K562 (cell line): Measurements from ENCODE around the gene AQR. TPM values are rescaled to one million over a fixed set of nuclear protein-coding genes. Genes with fewer than 3 reads are reported as not detected.

Source experiments
- ATAC-seq: fragments of 200-7000 bp; cut with Tn5 transposase; 3 replicates; pipeline ENCODE4 v1.9.1; 2020; ENCODE audit warnings: moderate library complexity
- BruUV-seq: library from RNA; stranded (reverse); fragments of 400-500 nt; replicated peaks from 2 replicates; lab custom pipeline; 2021; lab: Mats Ljungman, UMichigan
- CTCF ChIA-PET: fragments of 300-600 bp; formaldehyde crosslinking; extraction: SDS; loops from one replicate; lab custom pipeline; 2021; ENCODE audit warnings: low intra/inter-chr PET ratio; lab: Yijun Ruan, JAX
- POLR2A ChIA-PET: fragments of 300-600, 350-650 bp; sonication (Branson Sonifier 250); formaldehyde crosslinking; extraction: SDS; loops from one replicate; lab custom pipeline; 2021; ENCODE audit warnings: antibody characterized with exemption, inconsistent platforms; lab: Yijun Ruan, JAX
- DNase-seq, 4 experiments: peaks; one replicate each; pipeline versions ENCODE4 v3.0.0 to v3.0.0-alpha.2; 2011 to 2018; ENCODE audit warnings: low spot score in 3 of 4, mixed read lengths in 3 of 4; ENCODE audit errors: extremely low read depth in 1 of 4
- FAIRE-seq: peaks from 2 replicates; lab custom pipeline; 2011; peaks lifted over from hg19 to GRCh38; lab: Jason Lieb, UNC
- H2AFZ ChIP-seq: 2 replicates; pipeline ENCODE4 v1.6.0; 2011; ENCODE audit warnings: low read depth, low read length, control low read depth, inconsistent platforms
- H3K27ac ChIP-seq: fragments of 200-600 bp; 3 replicates; pipeline ENCODE4 v1.8.0; 2011; ENCODE audit warnings: low read depth, mild to moderate bottlenecking, control low read depth, inconsistent platforms, low read length, moderate library complexity, mixed read lengths; ENCODE audit errors: extremely low read depth
- H3K27me3 ChIP-seq, 2 experiments: fragments of 300-600 bp in 1 of 2; 2 replicates in 1 of 2; 3 replicates in 1 of 2; pipeline versions ENCODE4 v1.6.0 to v1.8.0; 2011; ENCODE audit warnings: inconsistent platforms in 2 of 2, low read length in 2 of 2, mild to moderate bottlenecking in 1 of 2, mixed read lengths in 1 of 2, moderate library complexity in 1 of 2; ENCODE audit not compliant: control insufficient read depth in 2 of 2, insufficient read depth in 2 of 2
- H3K36me3 ChIP-seq: fragments of 300-600 bp; 3 replicates; pipeline ENCODE4 v1.8.0; 2011; ENCODE audit warnings: mild to moderate bottlenecking, low read length, inconsistent platforms; ENCODE audit not compliant: control insufficient read depth, insufficient read depth
- H3K4me1 ChIP-seq, 2 experiments: fragments of 200-600 bp in 1 of 2; replicated peaks in 1 of 2; 2 replicates in 1 of 2; 3 replicates in 1 of 2; pipeline versions ENCODE4 v1.5.1 to v1.8.0; 2011; ENCODE audit warnings: inconsistent platforms in 2 of 2, low read length in 2 of 2, mild to moderate bottlenecking in 1 of 2, mixed read lengths in 1 of 2, moderate library complexity in 1 of 2; ENCODE audit not compliant: control insufficient read depth in 2 of 2, insufficient read depth in 2 of 2
- H3K4me2 ChIP-seq: 2 replicates; pipeline ENCODE4 v1.6.1; 2011; ENCODE audit warnings: low read length, control low read depth, inconsistent platforms, mixed read lengths; ENCODE audit not compliant: insufficient read depth
- H3K4me3 ChIP-seq: fragments of 200-600 bp; sonication (generic), shearing (Covaris generic); 2 replicates; pipeline ENCODE4 v1.5.1; 2016; ENCODE audit warnings: control low read depth, inconsistent platforms
- H3K79me2 ChIP-seq: fragments of 200-600 bp; 3 replicates; pipeline ENCODE4 v1.8.0; 2011; ENCODE audit warnings: low read length, inconsistent platforms; ENCODE audit not compliant: control insufficient read depth, insufficient read depth
- H3K9ac ChIP-seq, 2 experiments: 2 replicates each; pipeline versions ENCODE4 v1.6.0 to v1.6.1; 2011; ENCODE audit warnings: low read depth in 2 of 2, low read length in 2 of 2, control low read depth in 1 of 2, inconsistent platforms in 1 of 2, mild to moderate bottlenecking in 1 of 2, mixed read lengths in 1 of 2; ENCODE audit not compliant: insufficient read depth in 1 of 2
- H3K9me1 ChIP-seq: one replicate; pipeline ENCODE4 v1.6.0; 2011; ENCODE audit warnings: inconsistent platforms, mild to moderate bottlenecking, low read length, moderate library complexity; ENCODE audit not compliant: control insufficient read depth, insufficient read depth
- H3K9me3 ChIP-seq: replicated peaks from 2 replicates; pipeline ENCODE4 v1.5.1; 2011; ENCODE audit warnings: low read depth, low read length, inconsistent platforms; ENCODE audit not compliant: control insufficient read depth, insufficient read depth
- H4K20me1 ChIP-seq: replicated peaks from 2 replicates; pipeline ENCODE4 v1.6.1; 2011; ENCODE audit warnings: low read length, inconsistent platforms, mixed read lengths; ENCODE audit not compliant: control insufficient read depth, insufficient read depth
- E2F3 ChIP-seq: fragments of 250-450 bp; sonication (Bioruptor Pico); IDR thresholded peaks from 2 replicates; pipeline ENCODE4 v1.4.0; 2020; ENCODE audit warnings: mild to moderate bottlenecking
- IRF2 ChIP-seq: sonication (generic); formaldehyde crosslinking; IDR thresholded peaks from 2 replicates; pipeline ENCODE4 v1.8.1; 2022; ENCODE audit warnings: mild to moderate bottlenecking, missing genetic modification reagents
- NFRKB ChIP-seq: fragments of 450-650 bp; IDR thresholded peaks from 2 replicates; pipeline ENCODE4 v1.6.1; 2016; ENCODE audit warnings: low read depth
- RBFOX2 ChIP-seq: fragments of 200-400 bp; formaldehyde crosslinking; IDR thresholded peaks from 2 replicates; pipeline ENCODE4 v1.6.1; 2017; ENCODE audit warnings: low read depth, mild to moderate bottlenecking, low read length, moderate library complexity
- RFX7 ChIP-seq: fragments of 250-450 bp; sonication (Bioruptor Pico); IDR thresholded peaks from 2 replicates; pipeline ENCODE4 v1.5.1; 2021; ENCODE audit warnings: mild to moderate bottlenecking
- RHOXF2B ChIP-seq: fragments of 250-450 bp; sonication (Bioruptor Pico); conservative IDR thresholded peaks from 2 replicates; pipeline ENCODE4 v1.5.1; 2021
- SMAD1 ChIP-seq: fragments of 150-350 bp; IDR thresholded peaks from 2 replicates; pipeline ENCODE4 v1.6.1; 2014; ENCODE audit warnings: low read length, low read depth; ENCODE audit not compliant: partially characterized antibody
- SP1 ChIP-seq: sonication (generic); formaldehyde crosslinking; IDR thresholded peaks from 2 replicates; pipeline ENCODE4 v1.8.1; 2022; ENCODE audit warnings: mild to moderate bottlenecking, missing genetic modification reagents
- TEAD1 ChIP-seq, 2 experiments: fragments of 450-650 bp in 1 of 2; sonication (generic) in 1 of 2; formaldehyde crosslinking; IDR thresholded peaks; 2 replicates each; pipeline versions ENCODE4 v1.4.0 to v1.8.0; 2020 to 2022; ENCODE audit warnings: mild to moderate bottlenecking in 2 of 2, missing genetic modification reagents in 1 of 2
- YY1 ChIP-seq, 3 experiments: IDR thresholded peaks; 2 replicates each; pipeline ENCODE4 v1.6.1; 2011; ENCODE audit warnings: low read length in 2 of 3, mild to moderate bottlenecking in 2 of 3, moderate library complexity in 2 of 3, borderline replicate concordance in 1 of 3, control low read depth in 1 of 3, low read depth in 1 of 3; ENCODE audit not compliant: insufficient read depth in 3 of 3, insufficient replicate concordance in 2 of 3, control insufficient read depth in 1 of 3, insufficient read length in 1 of 3; ENCODE audit errors: extremely low read depth in 1 of 3
- ZFPM2 ChIP-seq: fragments of 250-450 bp; sonication (Bioruptor Pico); IDR thresholded peaks from 2 replicates; pipeline ENCODE4 v1.5.1; 2022; ENCODE audit warnings: mild to moderate bottlenecking
- ZNF766 ChIP-seq: fragments of 200-800 bp; sonication (Bioruptor generic); conservative IDR thresholded peaks from 2 replicates; pipeline ENCODE4 v1.6.1; 2016; ENCODE audit warnings: missing genetic modification characterization, missing compliant biosample characterization
- WGBS: fragments of 100-300 bp; shearing (Covaris generic); methylation state at CpG from one replicate; pipeline ENCODE4 v1.1.6; 2016; ENCODE audit warnings: low coverage, mixed read lengths; ENCODE audit not compliant: insufficient coverage; ENCODE audit errors: missing lambda C conversion rate; 5-methylcytosine and 5-hydroxymethylcytosine counted together
- in situ Hi-C: fragments of 300-500 bp; cut with MboI; formaldehyde crosslinking; loops from 4 replicates; pipeline ENCODE4 v1.15.0; 2018; ENCODE audit warnings: inconsistent platforms, mixed read lengths
- intact Hi-C: fragments of 100-400 bp; cut with micrococcal nuclease; formaldehyde crosslinking; loops from 2 replicates; pipeline ENCODE4 v1.14.2; 2022
- polyA plus RNA-seq, 8 experiments: library from polyadenylated mRNA; depleted of rRNA in 4 of 8; stranded (reverse) in 5 of 8; unstranded in 3 of 8; fragments of >200 nt; fragmentation: Nextera tagmentation in 2 of 8; fragmentation: Illumina TruSeq in 1 of 8; extraction: Ambion mirVana in 2 of 8; extraction: Trizol in 1 of 8; gene quantifications; 2 replicates each; pipeline versions ENCODE4 v1.2.1 to v1.2.3, GENCODE V29; 2011 to 2014; ENCODE audit warnings: inconsistent platforms in 1 of 8, missing spikeins in 1 of 8
- total RNA-seq, 7 experiments: library from RNA; depleted of rRNA in 6 of 7; stranded (reverse); fragments of >200 nt in 6 of 7; fragmentation: Illumina TruSeq in 2 of 7; extraction: Trizol in 2 of 7; gene quantifications; 2 replicates each; pipeline versions ENCODE4 v1.2.1 to v1.2.3, GENCODE V29; 2011 to 2021; ENCODE audit warnings: low replicate concordance in 1 of 7
- TF ChIP-seq, protein P1 (sequence below): sonication (generic); formaldehyde crosslinking; IDR thresholded peaks from 2 replicates; pipeline ENCODE4 v1.8.0; 2022; ENCODE audit warnings: missing genetic modification reagents, mild to moderate bottlenecking, borderline replicate concordance
- TF ChIP-seq, protein P2 (sequence below): fragments of 450-650 bp; conservative IDR thresholded peaks from 2 replicates; pipeline ENCODE4 v1.6.1; 2016; ENCODE audit warnings: missing genetic modification characterization, low read depth, mild to moderate bottlenecking, control low read depth, missing compliant biosample characterization
- TF ChIP-seq, protein P3 (sequence below): fragments of 250-450 bp; sonication (Bioruptor Pico); IDR thresholded peaks from 2 replicates; pipeline ENCODE4 v1.5.0; 2020; ENCODE audit warnings: mild to moderate bottlenecking, borderline replicate concordance

AQR gene
- total and polyA plus RNA-seq, 9 of the 15 experiments (the other 6 are each of a cell fraction or from before 2014, with no cell fraction given) = 22.0 to 62.9 (median 39.3) TPM

DNA sequence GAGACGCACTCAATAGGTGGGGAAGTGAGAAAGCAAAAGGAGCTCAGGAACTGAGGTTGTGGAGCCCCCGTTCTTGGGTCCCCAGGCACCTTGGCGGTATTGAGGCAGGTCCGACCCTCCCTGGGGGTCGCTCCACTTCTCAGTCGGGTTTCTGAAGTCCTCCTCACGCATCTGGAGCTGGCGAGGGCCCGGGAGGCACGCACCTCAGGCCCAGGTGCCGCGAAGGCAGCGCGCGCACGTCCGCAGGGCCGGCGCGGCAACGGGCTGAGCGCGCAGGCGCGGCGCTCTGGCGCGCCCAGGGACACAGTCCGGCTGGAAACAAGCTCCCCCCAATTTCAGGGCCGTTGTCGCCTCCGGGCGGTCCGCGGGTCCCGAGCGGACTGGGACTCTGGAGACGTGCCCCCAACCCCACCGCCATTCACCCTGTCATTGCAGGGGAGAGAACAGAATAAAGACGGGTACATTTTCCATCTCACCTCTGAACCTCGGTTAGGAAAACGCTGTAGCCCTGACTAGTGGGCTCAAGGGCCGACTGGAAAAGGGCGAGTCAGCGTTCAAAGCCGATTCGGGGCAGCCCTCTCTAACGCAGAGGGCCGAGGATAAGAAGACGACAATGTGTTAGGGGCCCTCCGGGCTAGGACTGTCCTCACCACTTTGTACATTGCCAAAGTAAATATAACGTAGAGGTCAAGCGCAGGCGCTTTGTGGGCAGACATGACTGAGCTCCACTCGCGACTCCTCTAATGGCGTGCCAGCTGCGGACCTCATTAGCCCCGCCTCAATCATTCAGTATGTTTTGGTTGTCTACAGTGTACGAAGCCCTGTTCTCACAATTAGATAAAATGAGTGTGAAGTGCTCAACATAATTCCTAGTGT lies 18.7 kb upstream of the AQR start, which contains the start of gene ZNF770:
Gene ZNF770 (minus strand): TSS at position 261 of the 876 bp plus-strand sequence. CDS start 4,853 bp downstream, outside the sequence.
- H3K27ac ChIP-seq = peak within 1 kb of the TSS; percentile 95
- peaks cover 9% of the 10 kb centered on the region; the same call in 1 of the 2 replicates for H4K20me1 ChIP-seq
- in situ Hi-C loops (no loop called here), intact Hi-C loops (loop anchor here (5.0 to 10.0 kb wide), 3 partner anchors 77 to 559 kb away; partner anchors contain the start of gene DPH6)
- peak within 1 kb of the TSS; percentile 99 for H2AFZ ChIP-seq
- DNase-seq (peak; percentile 89), ATAC-seq (peak; percentile 89), FAIRE-seq (peak; percentile 75)
- POLR2A ChIA-PET = interaction anchor here (0.5 to 1.7 kb wide), 18 partner anchors 8 to 1895 kb away, joined by 3 to 19 read pairs (median 4); partner anchors contain the start of gene AQR
- BruUV-seq = TSS peak; percentile 96
- H3K4me3 ChIP-seq = peak within 1 kb of the TSS; percentile 77
- under 1% methylated on average over 59 of the region's 60 CpGs for WGBS
- peak within 1 kb of the TSS; percentile 90 for H3K4me2 ChIP-seq
- peak within 1 kb of the TSS; percentile 96 to 98 for H3K9ac ChIP-seq
- H3K4me1 ChIP-seq = peaks cover 0 to 6% of the 10 kb centered on the region in 2 experiments; a peak in 4 of 5 replicates
- CTCF ChIA-PET = no interaction called here
- no peaks in the 10 kb centered on the region for H3K9me1 ChIP-seq
- H3K79me2 ChIP-seq = peaks cover 55% of the 10 kb centered on the region
- no peaks in the 10 kb centered on the region for H3K27me3 ChIP-seq
- peaks cover 36% of the 10 kb centered on the region for H3K36me3 ChIP-seq
- no peaks in the 10 kb centered on the region for H3K9me3 ChIP-seq
- no peak; the same call in 1 of the 2 replicates for TF ChIP-seq SP1 (CRISPR knock-in tag)
- TF ChIP-seq RHOXF2B (CRISPR knock-in tag) = 0 out of 2 replicates have a peak, but pooled peaks have one; percentile 35
- peak; percentile 51 for TF ChIP-seq SMAD1
- TF ChIP-seq YY1 (IDR thresholded peaks at IDR 0.05; ENCODE audit: borderline replicate concordance in 1 of 3, control insufficient read depth in 1 of 3, extremely low read depth in 1 of 3, insufficient read depth in 3 of 3, insufficient read length in 1 of 3, insufficient replicate concordance in 2 of 3, low read depth in 1 of 3, low read length in 2 of 3) = peak; percentile 15 to 87 (median 80)
- TF ChIP-seq ZNF766 (CRISPR knock-in tag) = peak; percentile 59; the same call in 1 of the 2 replicates
- TF ChIP-seq, protein P1, sequence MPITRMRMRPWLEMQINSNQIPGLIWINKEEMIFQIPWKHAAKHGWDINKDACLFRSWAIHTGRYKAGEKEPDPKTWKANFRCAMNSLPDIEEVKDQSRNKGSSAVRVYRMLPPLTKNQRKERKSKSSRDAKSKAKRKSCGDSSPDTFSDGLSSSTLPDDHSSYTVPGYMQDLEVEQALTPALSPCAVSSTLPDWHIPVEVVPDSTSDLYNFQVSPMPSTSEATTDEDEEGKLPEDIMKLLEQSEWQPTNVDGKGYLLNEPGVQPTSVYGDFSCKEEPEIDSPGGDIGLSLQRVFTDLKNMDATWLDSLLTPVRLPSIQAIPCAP (CRISPR knock-in tag) = no peak
- TF ChIP-seq TEAD1 (CRISPR knock-in tag; IDR thresholded peaks at IDR 0.05) = peak; percentile 17 to 68; a peak in 1 of 4 replicates
- TF ChIP-seq IRF2 (CRISPR knock-in tag) = no peak
- TF ChIP-seq, protein P2, sequence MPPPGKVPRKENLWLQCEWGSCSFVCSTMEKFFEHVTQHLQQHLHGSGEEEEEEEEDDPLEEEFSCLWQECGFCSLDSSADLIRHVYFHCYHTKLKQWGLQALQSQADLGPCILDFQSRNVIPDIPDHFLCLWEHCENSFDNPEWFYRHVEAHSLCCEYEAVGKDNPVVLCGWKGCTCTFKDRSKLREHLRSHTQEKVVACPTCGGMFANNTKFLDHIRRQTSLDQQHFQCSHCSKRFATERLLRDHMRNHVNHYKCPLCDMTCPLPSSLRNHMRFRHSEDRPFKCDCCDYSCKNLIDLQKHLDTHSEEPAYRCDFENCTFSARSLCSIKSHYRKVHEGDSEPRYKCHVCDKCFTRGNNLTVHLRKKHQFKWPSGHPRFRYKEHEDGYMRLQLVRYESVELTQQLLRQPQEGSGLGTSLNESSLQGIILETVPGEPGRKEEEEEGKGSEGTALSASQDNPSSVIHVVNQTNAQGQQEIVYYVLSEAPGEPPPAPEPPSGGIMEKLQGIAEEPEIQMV (tag) = peak; percentile 87
- peak; percentile 99 for TF ChIP-seq RBFOX2
- TF ChIP-seq RFX7 (CRISPR knock-in tag) = 0 out of 2 replicates have a peak, but pooled peaks have one; percentile 41
- TF ChIP-seq, protein P3, sequence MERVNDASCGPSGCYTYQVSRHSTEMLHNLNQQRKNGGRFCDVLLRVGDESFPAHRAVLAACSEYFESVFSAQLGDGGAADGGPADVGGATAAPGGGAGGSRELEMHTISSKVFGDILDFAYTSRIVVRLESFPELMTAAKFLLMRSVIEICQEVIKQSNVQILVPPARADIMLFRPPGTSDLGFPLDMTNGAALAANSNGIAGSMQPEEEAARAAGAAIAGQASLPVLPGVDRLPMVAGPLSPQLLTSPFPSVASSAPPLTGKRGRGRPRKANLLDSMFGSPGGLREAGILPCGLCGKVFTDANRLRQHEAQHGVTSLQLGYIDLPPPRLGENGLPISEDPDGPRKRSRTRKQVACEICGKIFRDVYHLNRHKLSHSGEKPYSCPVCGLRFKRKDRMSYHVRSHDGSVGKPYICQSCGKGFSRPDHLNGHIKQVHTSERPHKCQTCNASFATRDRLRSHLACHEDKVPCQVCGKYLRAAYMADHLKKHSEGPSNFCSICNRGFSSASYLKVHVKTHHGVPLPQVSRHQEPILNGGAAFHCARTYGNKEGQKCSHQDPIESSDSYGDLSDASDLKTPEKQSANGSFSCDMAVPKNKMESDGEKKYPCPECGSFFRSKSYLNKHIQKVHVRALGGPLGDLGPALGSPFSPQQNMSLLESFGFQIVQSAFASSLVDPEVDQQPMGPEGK (CRISPR knock-in tag) = no peak
- 0 out of 2 replicates have a peak, but pooled peaks have one; percentile 59 for TF ChIP-seq E2F3 (CRISPR knock-in tag)
- TF ChIP-seq ZFPM2 (CRISPR knock-in tag) = peak; percentile 71; the same call in 1 of the 2 replicates
- TF ChIP-seq NFRKB = peak; percentile 90
